IMR-90 (cell line): ENCODE results near the gene TEX53.

Source experiments
- BHLHE40 ChIP-seq: fragments of 150-350 bp; IDR thresholded peaks from 2 replicates; pipeline ENCODE4 v1.6.1; 2016; ENCODE audit warnings: mild to moderate bottlenecking, low read depth, low read length
- CHD1 ChIP-seq: IDR thresholded peaks from 2 replicates; pipeline ENCODE4 v1.6.1; 2012; ENCODE audit warnings: low read depth, low read length, improper control_type of control experiment
- CTCF ChIP-seq: conservative IDR thresholded peaks from 2 replicates; pipeline ENCODE4 v1.5.1; 2012; ENCODE audit warnings: mild to moderate bottlenecking, low read depth, low read length, improper control_type of control experiment
- MXI1 ChIP-seq: IDR thresholded peaks from 2 replicates; pipeline ENCODE4 v1.6.1; 2012; ENCODE audit warnings: low read depth, mild to moderate bottlenecking, low read length, moderate library complexity, borderline replicate concordance
- NFE2L2 ChIP-seq: fragments of 150-350 bp; IDR thresholded peaks from 2 replicates; pipeline ENCODE4 v1.6.1; 2016; ENCODE audit warnings: low read depth, mild to moderate bottlenecking, low read length
- POLR2A ChIP-seq: IDR thresholded peaks from 2 replicates; pipeline ENCODE4 v1.6.1; 2012; ENCODE audit warnings: mild to moderate bottlenecking, low read depth, low read length
- RAD21 ChIP-seq: IDR thresholded peaks from 2 replicates; pipeline ENCODE4 v1.6.1; 2012; ENCODE audit warnings: low read length, improper control_type of control experiment
- SMC3 ChIP-seq: fragments of 150-350 bp; IDR thresholded peaks from 2 replicates; pipeline ENCODE4 v1.6.1; 2016; ENCODE audit warnings: low read depth, mild to moderate bottlenecking, antibody characterized with exemption, low read length, moderate library complexity
- USF2 ChIP-seq: fragments of 150-350 bp; IDR thresholded peaks from 2 replicates; pipeline ENCODE4 v1.6.1; 2017; ENCODE audit warnings: mild to moderate bottlenecking, antibody characterized with exemption, low read length, low read depth

DNA sequence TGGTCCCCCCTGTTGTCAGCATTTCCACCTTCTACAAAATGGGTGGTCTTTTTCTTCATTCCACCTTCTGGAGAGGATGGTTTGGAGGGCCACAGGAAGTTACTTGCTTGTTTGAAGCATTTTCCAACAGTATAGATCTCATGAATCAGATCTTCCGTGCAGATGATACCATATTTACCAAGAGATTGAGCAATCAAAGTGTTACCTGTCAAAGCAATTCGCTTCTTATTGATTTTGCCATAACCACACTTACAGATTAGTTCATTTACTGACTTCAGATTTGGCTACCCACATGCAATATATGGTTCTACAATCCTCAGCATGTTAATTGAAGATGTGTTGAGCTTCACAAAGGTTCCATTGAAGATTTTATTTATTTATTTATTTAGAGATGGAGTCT lies 38.3 kb upstream of the TEX53 start:
- no peak for TF ChIP-seq BHLHE40
- TF ChIP-seq RAD21: no peak
- no peak for TF ChIP-seq CTCF
- no peak for TF ChIP-seq NFE2L2
- no peak for TF ChIP-seq POLR2A
- no peak for TF ChIP-seq MXI1
- TF ChIP-seq SMC3: no peak
- TF ChIP-seq CHD1: no peak
- TF ChIP-seq USF2: no peak
